ENCODE data around the gene PTGES2.
"Not testable (repeated sequence)": the region's sequence is repeated elsewhere in the genome, so short reads cannot be mapped to it uniquely, and the experiment has no call there.

PTGES2 gene

GRCh38 chr9:128118971-128119665 is 8.4 kb downstream of the PTGES2 start:
- DNase-seq = no peak

- no peak for DNase-seq
Observed at GRCh38 chr9:128118472-128118857, 9.1 kb downstream of the PTGES2 start.

DNA sequence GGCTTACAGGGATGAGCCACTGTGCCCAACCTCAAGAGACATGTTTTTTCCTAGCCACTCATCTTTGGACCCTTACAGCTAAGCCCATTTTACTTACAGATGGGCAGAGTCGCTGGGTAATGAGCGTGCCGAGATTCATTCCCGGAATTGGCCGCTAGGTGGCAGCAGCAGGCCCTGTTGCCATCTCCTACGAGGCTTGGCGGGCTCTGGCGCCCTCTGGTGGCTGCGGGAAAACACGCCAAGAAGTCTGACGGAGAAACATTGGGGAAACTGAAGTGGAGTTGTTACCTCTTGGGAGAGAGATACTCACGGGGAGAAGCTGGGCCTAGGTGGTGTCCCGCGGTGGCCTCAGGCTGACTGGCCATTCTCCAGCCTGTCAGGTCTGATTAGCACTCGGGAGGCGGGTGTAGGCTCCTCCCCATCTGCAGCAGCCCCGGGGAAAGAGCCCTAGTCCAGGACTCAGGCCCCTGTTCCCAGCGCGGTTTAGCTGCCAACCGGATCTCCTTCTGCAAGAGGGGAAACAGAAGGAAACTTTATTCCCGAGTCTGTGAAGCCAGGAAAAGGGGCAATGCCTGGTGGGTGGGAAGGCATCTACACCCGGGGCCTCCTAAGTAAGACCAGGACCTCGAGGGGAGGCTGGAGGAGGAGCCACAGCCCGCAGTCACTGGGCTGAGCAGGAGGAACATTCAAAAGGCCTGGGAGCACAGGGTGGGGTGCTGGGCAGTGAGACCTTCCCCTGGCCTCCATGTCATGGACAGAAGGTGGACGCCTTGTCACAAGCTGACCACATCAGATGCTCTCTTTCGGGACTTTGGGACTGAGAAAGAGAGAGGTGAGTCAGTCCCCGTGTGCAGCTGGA is 9.7 kb downstream of the PTGES2 start:
- DNase-seq = peak; percentile 39

DNA sequence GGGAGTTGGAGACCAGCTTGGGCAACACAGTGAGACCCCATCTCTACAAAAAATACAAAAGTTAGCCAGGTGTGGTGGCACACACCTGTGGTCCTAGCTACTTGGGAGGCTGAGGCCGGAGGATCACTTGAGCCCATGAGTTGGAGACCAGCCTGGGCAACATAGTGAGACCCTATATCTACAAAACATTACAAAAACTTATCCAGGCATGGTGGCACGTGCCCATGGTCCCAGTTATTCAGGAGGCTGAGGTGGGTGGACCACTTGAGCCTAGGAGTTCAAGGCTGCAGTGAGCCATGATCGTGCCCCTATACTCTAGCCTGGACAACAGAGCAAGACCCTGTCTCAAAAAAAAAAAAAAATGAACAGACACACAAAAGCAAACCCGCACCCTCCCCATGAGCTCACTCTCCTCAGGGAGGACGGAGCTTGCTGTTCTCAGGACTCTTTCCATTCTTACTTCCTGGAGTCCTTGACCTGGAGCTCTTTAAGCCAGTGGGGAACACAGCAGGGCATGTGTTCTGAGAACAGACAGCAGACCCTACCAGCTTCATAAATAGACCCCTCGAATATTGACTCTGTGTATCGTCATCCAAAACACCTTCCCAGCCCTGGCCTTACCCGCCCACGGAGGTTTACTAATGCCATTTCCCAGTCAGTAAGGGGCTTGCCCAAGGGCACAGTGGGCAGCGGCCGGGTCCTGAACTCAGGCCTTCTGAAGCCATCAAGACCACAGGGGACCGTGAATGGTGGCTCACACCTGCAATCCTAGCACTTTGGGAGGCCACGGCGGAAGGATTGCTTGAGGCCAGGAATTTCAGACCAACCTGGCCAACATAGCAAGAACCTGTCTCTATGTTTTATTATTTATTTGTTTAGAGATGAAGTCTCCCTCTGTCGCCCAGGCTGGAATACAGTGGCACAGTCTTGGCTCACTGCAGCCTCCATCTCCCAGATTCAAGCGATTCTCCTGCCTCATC is 11.1 kb downstream of the PTGES2 start:
- no peak for DNase-seq

GRCh38 chr9:128115187-128116103 is 12.1 kb downstream of the PTGES2 start:
- no peak for DNase-seq

DNA sequence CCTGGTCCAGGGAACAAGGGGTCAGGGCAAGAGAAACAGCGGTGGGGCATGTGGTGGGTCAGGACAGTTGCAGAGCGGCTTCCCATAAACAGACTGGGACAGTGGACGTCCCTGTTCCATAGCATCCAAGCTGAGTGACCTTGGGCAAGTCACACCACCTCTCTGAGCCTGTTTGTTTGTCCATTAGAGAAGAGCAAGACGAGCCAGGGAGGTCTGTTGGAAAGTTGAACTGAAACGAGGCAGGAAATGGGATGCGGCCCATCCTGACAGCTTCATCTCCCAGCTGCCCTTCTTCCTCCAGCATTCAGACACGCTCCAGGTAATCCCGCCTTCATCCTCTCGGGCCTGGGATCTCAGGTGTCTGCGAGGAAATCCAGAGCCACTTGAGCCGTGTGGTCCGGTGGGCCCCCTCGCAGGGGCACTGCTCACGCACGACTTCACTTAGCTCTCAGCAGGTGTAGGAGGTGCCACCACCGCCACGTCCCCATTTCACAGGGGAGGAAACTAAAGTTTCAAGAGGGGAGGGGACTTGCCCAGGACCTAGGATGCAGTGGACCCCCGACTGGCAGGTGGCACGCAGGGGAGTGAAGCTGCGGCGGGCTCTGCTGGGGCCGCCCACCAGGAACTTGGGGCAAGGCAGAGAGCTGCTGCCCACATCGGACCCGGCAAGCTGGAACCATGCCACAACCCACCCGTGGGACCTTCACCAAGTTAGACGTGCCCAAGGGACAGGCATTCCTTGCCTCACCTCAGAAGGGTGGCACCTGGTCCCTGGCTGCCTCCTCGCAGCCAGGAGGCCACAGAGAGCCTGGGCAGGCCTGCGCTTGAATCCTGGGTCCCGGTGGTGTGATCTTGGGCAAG is 13.0 kb downstream of the PTGES2 start:
- DNase-seq = no peak

- no peak for DNase-seq
Observed at GRCh38 chr9:128113526-128114325, 13.8 kb downstream of the PTGES2 start.

DNA sequence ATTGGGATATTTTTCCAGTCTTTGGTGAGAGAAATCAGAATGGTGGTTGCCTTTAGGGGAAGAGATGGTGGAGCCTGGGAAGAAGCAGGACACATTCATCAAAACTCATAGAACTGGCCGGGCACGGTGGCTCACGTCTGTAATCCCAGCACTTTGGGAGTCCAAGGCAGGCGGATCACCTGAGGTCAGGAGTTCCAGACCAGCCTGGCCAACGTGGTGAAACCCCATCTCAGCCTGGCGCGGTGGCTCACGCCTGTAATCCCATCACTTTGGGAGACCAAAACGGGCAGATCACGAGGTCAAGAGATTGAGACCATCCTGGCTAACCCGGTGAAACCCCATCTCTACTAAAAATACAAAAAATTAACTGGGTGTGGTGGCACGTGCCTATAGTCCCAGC is 15.8 kb downstream of the PTGES2 start:
- DNase-seq = not testable (repeated sequence)

DNA sequence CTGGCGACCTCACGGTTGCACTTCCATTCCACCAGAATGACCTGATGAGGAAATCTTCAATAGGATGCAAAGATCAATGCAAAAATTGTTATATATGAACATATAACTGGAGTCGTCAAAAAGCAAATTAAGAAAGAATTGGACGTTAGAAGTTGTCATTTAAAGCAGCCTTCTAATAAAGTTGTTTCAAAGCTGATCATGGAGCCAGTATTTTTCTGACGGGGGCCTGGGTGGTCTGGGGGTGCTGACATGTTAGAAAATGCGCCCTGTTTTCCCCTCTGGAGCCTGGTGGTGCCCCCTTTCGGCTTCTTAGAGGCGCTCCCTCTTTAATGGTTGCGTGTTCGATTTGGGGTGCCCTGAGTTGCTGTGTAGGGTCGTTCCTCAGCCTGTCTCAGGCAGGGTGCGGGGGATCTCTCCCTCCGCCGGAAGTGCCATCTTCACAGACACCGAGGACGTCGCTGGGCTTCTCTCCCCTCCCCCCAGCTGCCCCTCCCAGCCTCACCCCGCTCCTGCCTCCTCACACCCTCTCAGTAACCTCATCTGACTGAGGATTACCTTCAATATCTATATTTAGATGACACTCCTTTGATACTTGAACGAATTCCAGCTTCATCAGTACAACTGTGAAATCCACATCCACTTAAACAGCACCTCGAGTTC is 18.3 kb downstream of the PTGES2 start:
- no peak for DNase-seq

- no peak for DNase-seq
Observed at GRCh38 chr9:128108269-128109049, 19.1 kb downstream of the PTGES2 start.

GRCh38 chr9:128107468-128108268 is 19.9 kb downstream of the PTGES2 start:
- DNase-seq = no peak

DNA sequence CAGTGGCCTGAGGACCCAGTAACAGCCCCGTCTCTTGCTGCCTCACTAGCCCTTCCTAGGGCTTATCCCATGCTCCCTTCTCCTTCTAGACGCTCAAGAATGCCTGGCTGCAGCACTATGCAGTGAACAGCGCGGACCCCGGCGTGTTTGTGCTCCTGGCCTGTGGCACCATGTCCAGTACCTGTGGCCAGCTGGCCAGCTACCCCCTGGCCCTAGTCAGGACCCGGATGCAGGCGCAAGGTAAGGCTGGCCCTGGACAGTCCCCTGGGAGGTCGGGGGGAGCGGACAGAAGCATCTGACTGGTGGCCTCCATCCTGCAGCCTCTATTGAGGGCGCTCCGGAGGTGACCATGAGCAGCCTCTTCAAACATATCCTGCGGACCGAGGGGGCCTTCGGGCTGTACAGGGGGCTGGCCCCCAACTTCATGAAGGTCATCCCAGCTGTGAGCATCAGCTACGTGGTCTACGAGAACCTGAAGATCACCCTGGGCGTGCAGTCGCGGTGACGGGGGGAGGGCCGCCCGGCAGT is 20.5 kb downstream of the PTGES2 start:
- no peak for DNase-seq

DNA sequence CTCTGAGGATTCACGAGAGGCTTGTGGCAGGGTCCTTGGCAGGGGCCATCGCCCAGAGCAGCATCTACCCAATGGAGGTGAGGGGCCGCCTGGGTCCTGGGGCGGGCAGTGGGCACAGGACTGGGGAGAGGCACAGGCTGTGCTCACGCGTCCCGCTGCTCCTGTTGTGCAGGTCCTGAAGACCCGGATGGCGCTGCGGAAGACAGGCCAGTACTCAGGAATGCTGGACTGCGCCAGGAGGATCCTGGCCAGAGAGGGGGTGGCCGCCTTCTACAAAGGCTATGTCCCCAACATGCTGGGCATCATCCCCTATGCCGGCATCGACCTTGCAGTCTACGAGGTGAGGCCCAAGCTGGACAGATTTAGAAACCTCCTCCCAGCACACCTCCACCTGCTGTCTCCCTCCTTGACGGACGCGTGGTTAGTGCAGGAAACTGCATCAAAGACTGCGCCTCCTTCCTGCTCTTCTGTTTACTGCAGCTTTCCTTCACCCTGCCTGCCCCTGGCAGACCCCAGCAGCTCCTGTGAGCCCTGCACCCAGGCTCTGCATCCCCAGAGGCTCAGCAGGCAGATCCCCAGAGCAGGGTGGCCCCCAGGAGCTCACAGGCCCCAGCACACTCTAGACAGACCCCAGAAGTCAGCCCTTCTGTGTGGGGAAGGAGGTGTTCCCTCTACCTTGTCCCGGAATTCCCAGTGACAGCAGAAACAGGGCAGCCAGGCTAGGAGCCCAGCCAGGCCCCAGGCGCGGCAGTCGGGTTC is 21.2 kb downstream of the PTGES2 start:
- no peak for DNase-seq

- DNase-seq = no peak
Observed at GRCh38 chr9:128105538-128106175, 21.9 kb downstream of the PTGES2 start.

- DNase-seq = no peak
Observed at GRCh38 chr9:128104171-128104618, 23.3 kb downstream of the PTGES2 start.

DNA sequence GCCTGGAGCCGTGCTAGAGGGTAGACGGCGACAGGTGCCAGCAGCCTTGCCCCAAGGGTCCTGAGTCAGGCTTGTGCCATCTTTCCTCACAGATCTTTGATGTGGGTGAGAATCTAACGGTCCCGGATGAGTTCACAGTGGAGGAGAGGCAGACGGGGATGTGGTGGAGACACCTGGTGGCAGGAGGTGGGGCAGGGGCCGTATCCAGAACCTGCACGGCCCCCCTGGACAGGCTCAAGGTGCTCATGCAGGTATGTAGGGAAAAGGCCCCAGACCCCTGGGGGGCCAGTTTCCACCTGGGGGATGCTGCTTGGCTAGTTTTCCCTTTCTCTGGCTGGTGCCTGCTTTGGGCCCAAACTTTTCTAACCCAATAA is 24.0 kb downstream of the PTGES2 start:
- no peak for DNase-seq
